Esophagus squamous epithelium (tissue), 5 donors: ENCODE data around the gene ASTN2. TPM values are rescaled to one million over a fixed set of nuclear protein-coding genes. Genes with fewer than 3 reads are reported as not detected.

Experiments used
- DNase-seq: peaks from one replicate; lab custom pipeline; 2025; lab: John Stamatoyannopoulos, UW
- H3K27ac ChIP-seq, 4 donors: fragments of 200-600 bp; sonication (generic); one replicate each; pipeline ENCODE4 v1.5.1; 2016 to 2019; ENCODE audit warnings: mild to moderate bottlenecking in 1 of 4
- H3K27me3 ChIP-seq, 4 donors: fragments of 200-600 bp; sonication (generic); 1 replicate in 3 of 4; 2 replicates in 1 of 4; pipeline versions ENCODE4 v1.5.1 to v1.6.0; 2017 to 2021; ENCODE audit warnings: antibody characterized with exemption in 1 of 4
- H3K36me3 ChIP-seq, 3 donors: fragments of 200-600 bp; sonication (generic); one replicate each; pipeline ENCODE4 v1.5.1; 2016 to 2019
- H3K4me1 ChIP-seq, 3 donors: fragments of 200-600 bp; sonication (generic); one replicate each; pipeline ENCODE4 v1.5.1; 2017 to 2019
- H3K4me3 ChIP-seq, 4 donors: fragments of 200-600 bp; sonication (generic); 1 replicate in 3 of 4; 2 replicates in 1 of 4; pipeline ENCODE4 v1.5.1; 2016 to 2019; ENCODE audit warnings: mild to moderate bottlenecking in 2 of 4, moderate library complexity in 1 of 4
- H3K9me3 ChIP-seq, 3 donors: fragments of 200-600 bp; sonication (generic); one replicate each; pipeline ENCODE4 v1.5.1; 2016 to 2019
- CTCF ChIP-seq, 6 experiments: fragments of 450-650 bp in 4 of 6; fragments of 200-600 bp in 2 of 6; sonication (generic) in 2 of 6; IDR thresholded peaks; one replicate each; pipeline ENCODE4 v1.5.1; 2016 to 2019; ENCODE audit warnings: antibody characterized with exemption in 6 of 6, mild to moderate bottlenecking in 4 of 6, moderate library complexity in 4 of 6
- POLR2A ChIP-seq, 4 donors: fragments of 450-650 bp; IDR thresholded peaks; one replicate each; pipeline ENCODE4 v1.6.1; 2017; ENCODE audit warnings: antibody characterized with exemption in 4 of 4, mild to moderate bottlenecking in 4 of 4, moderate library complexity in 3 of 4
- WGBS, 2 donors: methylation state at CpG; one replicate each; pipeline ENCODE4 v1.1.5; 2018; 5-methylcytosine and 5-hydroxymethylcytosine counted together
- intact Hi-C: fragments of 100-400 bp; cut with DNase I; formaldehyde crosslinking; loops from one replicate; pipeline ENCODE4 v1.15.0; 2022
- total RNA-seq, 4 donors: library from RNA; depleted of rRNA; stranded (reverse); fragments of >200 nt; gene quantifications; one replicate each; pipeline ENCODE4 v1.1.0, GENCODE V29; 2016
- donor health status: DM: yes; HTN: yes; CAD: no.

The ASTN2 gene
- total RNA-seq, 4 donors from 2014 or later, result 0.13 to 1.9 (median 0.27) TPM; not detected in 1

DNA sequence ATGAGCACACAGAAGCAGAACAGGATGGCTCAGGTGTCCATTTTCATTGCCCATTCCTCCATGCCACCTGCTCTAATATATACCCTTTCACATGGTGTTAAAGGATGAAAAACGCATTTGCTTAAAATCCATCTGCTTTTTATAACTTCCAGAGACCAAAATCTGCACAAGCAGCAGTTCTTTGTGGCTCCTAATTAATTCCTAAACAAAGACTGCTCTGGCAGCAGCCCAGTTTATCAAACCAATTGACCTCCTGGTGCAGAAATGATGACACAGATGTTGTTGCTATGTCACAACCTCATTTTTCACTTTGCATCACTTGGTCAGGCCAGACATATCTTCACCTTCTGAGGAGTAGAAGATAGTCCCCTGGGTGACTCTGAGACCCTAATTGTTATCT lies 141.2 kb downstream of the ASTN2 start:
- WGBS, 2 donors, result 62 to 64% methylated on average over 1 of the region's 1 CpG
- intact Hi-C loops, result no loop called here
- Histone ChIP-seq H3K9me3 (no peaks in the 10 kb centered on the region), H3K4me1 (no peaks in the 10 kb centered on the region), H3K27me3 (no peaks in the 10 kb centered on the region), H3K4me3 (no peak overlapping the region), H3K27ac (no peak overlapping the region), H3K36me3 (no peaks in the 10 kb centered on the region)
- no peak for TF ChIP-seq CTCF (IDR thresholded peaks at IDR 0.05)
- TF ChIP-seq POLR2A (IDR thresholded peaks at IDR 0.05), result no peak
- DNase-seq, result no peak

- no peak overlapping the region for H3K27ac ChIP-seq
- 63 to 69% methylated on average over 8 of the region's 9 CpGs for WGBS, 2 donors
- no peak for DNase-seq
- no peaks in the 10 kb centered on the region for H3K9me3 ChIP-seq
- no peak overlapping the region for H3K4me3 ChIP-seq
- no peak for TF ChIP-seq POLR2A (IDR thresholded peaks at IDR 0.05)
- no peak for TF ChIP-seq CTCF (IDR thresholded peaks at IDR 0.05)
- no peaks in the 10 kb centered on the region for H3K36me3 ChIP-seq
- H3K27me3 ChIP-seq, result no peaks in the 10 kb centered on the region
- intact Hi-C loops, result no loop called here
- no peaks in the 10 kb centered on the region for H3K4me1 ChIP-seq
Measured at GRCh38 chr9:117268847-117269446, 145.9 kb downstream of the ASTN2 start.

- intact Hi-C loops, result no loop called here
- no peak overlapping the region for H3K27ac ChIP-seq
- H3K27me3 ChIP-seq, result no peaks in the 10 kb centered on the region
- TF ChIP-seq CTCF (IDR thresholded peaks at IDR 0.05) (no peak), POLR2A (IDR thresholded peaks at IDR 0.05) (no peak)
- H3K36me3 ChIP-seq, result no peaks in the 10 kb centered on the region
- no peaks in the 10 kb centered on the region for H3K9me3 ChIP-seq
- H3K4me3 ChIP-seq, result no peak overlapping the region
- 77 to 83% methylated on average over 2 of the region's 2 CpGs for WGBS, 2 donors
- H3K4me1 ChIP-seq, result no peaks in the 10 kb centered on the region
- DNase-seq, result no peak
Measured at GRCh38 chr9:117266855-117267497, 147.9 kb downstream of the ASTN2 start.

- TF ChIP-seq POLR2A (IDR thresholded peaks at IDR 0.05), result no peak
- no peak for TF ChIP-seq CTCF (IDR thresholded peaks at IDR 0.05)
- H3K36me3 ChIP-seq, result no peaks in the 10 kb centered on the region
- 56 to 70% methylated on average over 2 to 4 of the region's 4 CpGs for WGBS, 2 donors
Measured at GRCh38 chr9:117265253-117265652, 149.6 kb downstream of the ASTN2 start.

GRCh38 chr9:117258184-117258866 lies 156.5 kb downstream of the ASTN2 start:
- H3K4me1 ChIP-seq, result no peaks in the 10 kb centered on the region
- 58 to 60% methylated on average over 8 of the region's 8 CpGs for WGBS, 2 donors
- no peak overlapping the region for H3K4me3 ChIP-seq
- H3K27ac ChIP-seq, result no peak overlapping the region
- intact Hi-C loops, result no loop called here
- TF ChIP-seq POLR2A (IDR thresholded peaks at IDR 0.05), result no peak
- TF ChIP-seq CTCF (IDR thresholded peaks at IDR 0.05), result no peak
- no peaks in the 10 kb centered on the region for H3K36me3 ChIP-seq
- no peaks in the 10 kb centered on the region for H3K27me3 ChIP-seq
- DNase-seq, result no peak
- H3K9me3 ChIP-seq, result no peaks in the 10 kb centered on the region

More at GRCh38 chr9:117265253-117265652, 149.6 kb downstream of the ASTN2 start:
- no peak for DNase-seq
- Histone ChIP-seq H3K4me3 (no peak overlapping the region), H3K27ac (no peak overlapping the region), H3K9me3 (no peaks in the 10 kb centered on the region), H3K27me3 (no peaks in the 10 kb centered on the region), H3K4me1 (no peaks in the 10 kb centered on the region)
- intact Hi-C loops, result no loop called here
